Measurements from ENCODE around the gene PAFAH2. TPM values are rescaled to one million over a fixed set of nuclear protein-coding genes. Genes with fewer than 3 reads are reported as not detected.
A peak's percentile ranks its signal among the peaks of the same experiment; 100 is the strongest.

Gene PAFAH2
- total RNA-seq, 2 experiments from 2014 or later, result 7.4 to 8.0 TPM

DNA sequence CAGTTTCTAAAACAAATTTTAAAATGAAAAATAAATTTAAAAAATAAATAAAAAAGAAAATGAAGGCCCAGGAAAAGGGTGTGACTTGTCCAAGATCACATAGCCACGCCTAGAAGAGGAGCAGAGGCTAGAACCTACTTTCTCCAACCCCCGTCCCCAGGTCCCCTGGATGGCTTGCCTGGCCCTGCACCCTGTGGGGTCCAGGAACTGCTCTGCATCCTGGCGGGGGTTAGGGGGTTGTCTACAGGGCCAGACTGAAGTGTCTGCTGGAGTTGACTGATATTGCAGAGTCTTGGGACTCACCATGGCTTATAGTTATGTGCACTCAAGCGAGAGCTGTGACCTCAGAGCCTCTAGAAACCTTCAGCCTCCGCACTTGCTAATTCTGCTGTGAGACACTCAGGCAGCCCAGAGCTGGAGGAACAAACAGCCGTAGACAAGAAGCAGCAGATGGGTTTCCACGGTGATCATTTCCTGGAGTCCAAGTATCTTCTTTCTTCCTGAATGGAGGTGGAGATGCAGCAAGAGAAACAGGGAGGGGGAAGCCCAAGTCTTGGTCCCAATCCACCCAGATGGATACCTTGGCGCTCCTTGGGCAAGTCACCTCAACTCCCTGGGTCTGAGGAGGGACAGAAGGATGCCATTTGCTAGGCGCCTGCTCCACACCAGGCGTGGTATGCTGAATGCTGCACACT lies 18.5 kb upstream of the PAFAH2 start:
- POLR2A ChIA-PET, result interaction anchor here (1.9 kb wide), 1 partner anchor 19 kb away, joined by 4 read pairs; the partner anchor contains the start of gene PAFAH2
- Mint-ChIP-seq H3K4me1 (ENCODE audit: low read depth) (peaks cover 19% of the 10 kb centered on the region), H3K36me3 (ENCODE audit: low read depth) (no peaks in the 10 kb centered on the region), H3K27ac (no peak overlapping the region), H3K4me3 (no peak overlapping the region), H3K9me3 (no peaks in the 10 kb centered on the region), H3K27me3 (no peaks in the 10 kb centered on the region)
- ATAC-seq, result peak; percentile 19
- peak; percentile 23 for DNase-seq
- CTCF ChIA-PET, result interaction anchor here (0.6 to 2.4 kb wide), 6 partner anchors 11 to 491 kb away, joined by 3 to 13 read pairs (median 5); partner anchors contain the start of gene PAFAH2
- TF ChIP-seq, protein P1, sequence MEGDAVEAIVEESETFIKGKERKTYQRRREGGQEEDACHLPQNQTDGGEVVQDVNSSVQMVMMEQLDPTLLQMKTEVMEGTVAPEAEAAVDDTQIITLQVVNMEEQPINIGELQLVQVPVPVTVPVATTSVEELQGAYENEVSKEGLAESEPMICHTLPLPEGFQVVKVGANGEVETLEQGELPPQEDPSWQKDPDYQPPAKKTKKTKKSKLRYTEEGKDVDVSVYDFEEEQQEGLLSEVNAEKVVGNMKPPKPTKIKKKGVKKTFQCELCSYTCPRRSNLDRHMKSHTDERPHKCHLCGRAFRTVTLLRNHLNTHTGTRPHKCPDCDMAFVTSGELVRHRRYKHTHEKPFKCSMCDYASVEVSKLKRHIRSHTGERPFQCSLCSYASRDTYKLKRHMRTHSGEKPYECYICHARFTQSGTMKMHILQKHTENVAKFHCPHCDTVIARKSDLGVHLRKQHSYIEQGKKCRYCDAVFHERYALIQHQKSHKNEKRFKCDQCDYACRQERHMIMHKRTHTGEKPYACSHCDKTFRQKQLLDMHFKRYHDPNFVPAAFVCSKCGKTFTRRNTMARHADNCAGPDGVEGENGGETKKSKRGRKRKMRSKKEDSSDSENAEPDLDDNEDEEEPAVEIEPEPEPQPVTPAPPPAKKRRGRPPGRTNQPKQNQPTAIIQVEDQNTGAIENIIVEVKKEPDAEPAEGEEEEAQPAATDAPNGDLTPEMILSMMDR (IDR thresholded peaks at IDR 0.05), result no peak
- intact Hi-C loops (cut with micrococcal nuclease), result no loop called here

DNA sequence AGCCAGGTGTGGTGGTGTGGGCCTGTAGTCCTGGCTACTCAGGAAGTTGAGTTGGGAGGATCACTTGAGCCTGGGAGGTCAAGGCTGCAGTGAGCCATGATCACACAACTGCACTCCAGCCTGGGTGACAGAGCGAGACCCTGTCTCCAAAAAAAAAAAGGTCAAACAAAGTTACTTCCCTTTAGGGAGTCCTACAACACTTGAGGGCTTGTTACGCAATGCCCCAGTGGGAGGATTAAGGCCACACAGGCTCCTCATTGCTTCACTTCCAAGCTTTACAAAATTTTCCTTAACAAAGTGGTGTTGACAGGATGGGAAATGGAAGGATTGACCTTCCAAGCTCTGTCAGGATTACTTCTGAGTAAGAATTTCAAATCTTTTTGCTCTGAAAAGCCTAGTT lies 17.5 kb upstream of the PAFAH2 start:
- no peak for DNase-seq
- no peak for ATAC-seq
- H3K4me3 Mint-ChIP-seq, result no peak overlapping the region
- no peaks in the 10 kb centered on the region for H3K9me3 Mint-ChIP-seq
- H3K27ac Mint-ChIP-seq, result no peak overlapping the region
- H3K27me3 Mint-ChIP-seq, result no peaks in the 10 kb centered on the region
- no peaks in the 10 kb centered on the region for H3K36me3 Mint-ChIP-seq (ENCODE audit: low read depth)
- CTCF ChIA-PET, result no interaction called here
- POLR2A ChIA-PET, result no interaction called here
- intact Hi-C loops (cut with micrococcal nuclease), result no loop called here
- peaks cover 19% of the 10 kb centered on the region for H3K4me1 Mint-ChIP-seq (ENCODE audit: low read depth)
- TF ChIP-seq, protein P1 (IDR thresholded peaks at IDR 0.05), result no peak

DNA sequence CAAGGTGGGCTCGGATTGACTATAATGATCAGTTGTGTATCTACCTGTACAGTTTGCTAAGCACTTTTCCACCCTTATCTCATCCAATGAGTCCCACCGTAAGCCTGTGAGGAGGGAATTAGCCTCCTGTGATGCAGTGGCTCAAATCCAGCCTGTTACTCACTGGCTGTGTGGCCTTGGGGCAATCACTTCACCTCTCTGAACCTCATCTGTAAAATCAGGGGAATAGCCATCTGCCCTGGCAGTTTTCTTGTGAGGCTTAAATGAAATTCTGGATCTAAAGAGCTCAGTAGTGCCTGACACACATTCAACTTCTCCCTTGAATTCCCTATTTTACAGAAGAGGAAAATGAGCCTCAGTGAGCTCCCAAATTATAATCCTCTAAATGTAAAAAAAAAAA lies 16.3 kb upstream of the PAFAH2 start:
- ATAC-seq (no peak), DNase-seq (no peak)
- Mint-ChIP-seq H3K4me3 (no peak overlapping the region), H3K4me1 (ENCODE audit: low read depth) (peaks cover 13% of the 10 kb centered on the region), H3K27me3 (no peaks in the 10 kb centered on the region), H3K9me3 (no peaks in the 10 kb centered on the region), H3K27ac (no peak overlapping the region), H3K36me3 (ENCODE audit: low read depth) (no peaks in the 10 kb centered on the region)
- intact Hi-C loops (cut with micrococcal nuclease), result no loop called here
- CTCF ChIA-PET, result interaction anchor here (0.7 to 1.3 kb wide), 2 partner anchors 119 kb away, joined by 3 to 7 read pairs; no protein-coding TSS in a partner anchor
- TF ChIP-seq, protein P1 (IDR thresholded peaks at IDR 0.05), result no peak
- POLR2A ChIA-PET, result no interaction called here

DNA sequence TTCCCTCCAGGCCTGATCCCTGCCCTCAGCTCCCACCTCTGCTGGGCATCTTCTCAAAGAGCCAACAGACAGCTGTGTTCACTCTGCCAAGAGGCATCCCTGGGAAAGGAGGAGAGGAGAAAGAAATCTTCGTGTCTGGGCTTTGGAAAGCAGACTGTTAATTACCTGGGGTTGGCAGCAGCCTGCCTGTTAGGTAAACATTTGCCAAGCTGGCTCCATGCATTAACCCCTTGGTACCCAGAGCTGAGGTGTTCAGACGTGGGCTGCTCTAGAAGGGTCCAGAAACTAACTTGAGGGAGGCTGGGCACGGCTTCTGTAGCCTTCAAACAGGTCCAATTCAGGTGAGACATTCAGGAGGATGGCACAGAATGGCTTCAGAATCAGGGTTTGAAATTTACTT lies 15.0 kb upstream of the PAFAH2 start:
- TF ChIP-seq, protein P1 (IDR thresholded peaks at IDR 0.05), result no peak
- DNase-seq (no peak), ATAC-seq (no peak)
- POLR2A ChIA-PET, result no interaction called here
- Mint-ChIP-seq H3K27me3 (no peaks in the 10 kb centered on the region), H3K9me3 (no peaks in the 10 kb centered on the region), H3K4me1 (ENCODE audit: low read depth) (peaks cover 13% of the 10 kb centered on the region), H3K27ac (no peak overlapping the region), H3K4me3 (no peak overlapping the region), H3K36me3 (ENCODE audit: low read depth) (no peaks in the 10 kb centered on the region)
- intact Hi-C loops (cut with micrococcal nuclease), result no loop called here
- CTCF ChIA-PET, result interaction anchor here (1.1 to 1.3 kb wide), 2 partner anchors 15 to 118 kb away, joined by 3 to 7 read pairs; partner anchors contain the start of gene PAFAH2

DNA sequence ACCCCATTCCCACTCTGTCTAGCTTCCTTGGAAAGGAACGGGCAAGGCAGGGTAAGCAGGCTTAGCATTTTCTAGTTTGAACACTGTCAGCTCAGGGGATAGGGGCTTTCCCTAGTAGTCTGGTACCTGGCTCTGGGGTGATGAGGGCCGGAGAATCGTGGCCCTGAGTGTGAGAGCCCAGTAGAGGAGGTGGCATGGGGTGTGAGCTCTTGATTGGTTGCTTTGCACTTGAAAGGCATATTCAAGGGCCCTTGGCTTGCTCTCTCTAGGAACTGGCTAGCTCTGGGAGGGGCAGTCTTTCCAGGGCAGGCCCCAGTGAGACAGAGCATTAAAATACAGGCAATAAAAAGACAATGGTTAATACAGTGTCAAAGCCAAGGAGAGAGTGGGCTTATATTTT lies 13.0 kb upstream of the PAFAH2 start:
- no peaks in the 10 kb centered on the region for H3K4me1 Mint-ChIP-seq (ENCODE audit: low read depth)
- no peak overlapping the region for H3K4me3 Mint-ChIP-seq
- DNase-seq (no peak), ATAC-seq (no peak)
- POLR2A ChIA-PET, result no interaction called here
- no peak overlapping the region for H3K27ac Mint-ChIP-seq
- H3K27me3 Mint-ChIP-seq, result no peaks in the 10 kb centered on the region
- TF ChIP-seq, protein P1 (IDR thresholded peaks at IDR 0.05), result no peak
- CTCF ChIA-PET, result interaction anchor here (1.6 to 2.7 kb wide), 3 partner anchors 11 to 115 kb away, joined by 3 to 12 read pairs (median 6); no protein-coding TSS in a partner anchor
- intact Hi-C loops (cut with micrococcal nuclease), result no loop called here
- H3K36me3 Mint-ChIP-seq (ENCODE audit: low read depth), result no peaks in the 10 kb centered on the region
- H3K9me3 Mint-ChIP-seq, result no peaks in the 10 kb centered on the region
